Measurements from ENCODE around the gene PTCD3.

Gene PTCD3

GRCh38 chr2:86082756-86083155, 23.3 kb upstream of the PTCD3 start:
- no peak for DNase-seq

- DNase-seq, result no peak
Measured at GRCh38 chr2:86087936-86088850, 17.8 kb upstream of the PTCD3 start.

- no peak for DNase-seq
Measured at GRCh38 chr2:86094229-86094628, 11.8 kb upstream of the PTCD3 start.

GRCh38 chr2:86097114-86097896, 8.7 kb upstream of the PTCD3 start:
- DNase-seq, result no peak

GRCh38 chr2:86097913-86098312, 8.1 kb upstream of the PTCD3 start:
- DNase-seq, result no peak

- DNase-seq, result no peak
Measured at GRCh38 chr2:86102157-86102556, 3.9 kb upstream of the PTCD3 start.

GRCh38 chr2:86105252-86105968, 625 bp upstream of the PTCD3 start, which contains the start of gene POLR1A:
Gene POLR1A, minus strand, starts transcription at chr2:86105886. Its CDS starts 110 bp downstream, at chr2:86105776.
- DNase-seq, result peak; percentile 90 to 91

- no peak for DNase-seq
Measured at GRCh38 chr2:86107031-86107430, 996 bp downstream of the PTCD3 start.

GRCh38 chr2:86118130-86118529, 12.1 kb downstream of the PTCD3 start:
- no peak for DNase-seq

GRCh38 chr2:86123328-86123925, 17.4 kb downstream of the PTCD3 start:
- no peak for DNase-seq

- no peak for DNase-seq
Measured at GRCh38 chr2:86124683-86125082, 18.6 kb downstream of the PTCD3 start.

GRCh38 chr2:86134709-86135108, 28.7 kb downstream of the PTCD3 start:
- DNase-seq, result no peak

GRCh38 chr2:86135653-86136052, 29.6 kb downstream of the PTCD3 start:
- no peak for DNase-seq

- no peak for DNase-seq
Measured at GRCh38 chr2:86136141-86136540, 30.1 kb downstream of the PTCD3 start.

GRCh38 chr2:86138736-86139625, 32.9 kb downstream of the PTCD3 start:
- no peak for DNase-seq

- DNase-seq, result no peak
Measured at GRCh38 chr2:86139981-86140380, 33.9 kb downstream of the PTCD3 start.

- no peak for DNase-seq
Measured at GRCh38 chr2:86140969-86141392, 34.9 kb downstream of the PTCD3 start.

- DNase-seq, result no peak
Measured at GRCh38 chr2:86142436-86143257, 36.6 kb downstream of the PTCD3 start.

- DNase-seq, result no peak
Measured at GRCh38 chr2:86143307-86143706, 37.3 kb downstream of the PTCD3 start.

GRCh38 chr2:86143926-86144685, 38.1 kb downstream of the PTCD3 start:
- DNase-seq, result no peak
